Measurements from ENCODE around the gene GABBR2. TPM values are rescaled to one million over a fixed set of nuclear protein-coding genes. Genes with fewer than 3 reads are reported as not detected.

GABBR2 gene
- total RNA-seq, 2 donors from 2014 or later, result not detected

DNA sequence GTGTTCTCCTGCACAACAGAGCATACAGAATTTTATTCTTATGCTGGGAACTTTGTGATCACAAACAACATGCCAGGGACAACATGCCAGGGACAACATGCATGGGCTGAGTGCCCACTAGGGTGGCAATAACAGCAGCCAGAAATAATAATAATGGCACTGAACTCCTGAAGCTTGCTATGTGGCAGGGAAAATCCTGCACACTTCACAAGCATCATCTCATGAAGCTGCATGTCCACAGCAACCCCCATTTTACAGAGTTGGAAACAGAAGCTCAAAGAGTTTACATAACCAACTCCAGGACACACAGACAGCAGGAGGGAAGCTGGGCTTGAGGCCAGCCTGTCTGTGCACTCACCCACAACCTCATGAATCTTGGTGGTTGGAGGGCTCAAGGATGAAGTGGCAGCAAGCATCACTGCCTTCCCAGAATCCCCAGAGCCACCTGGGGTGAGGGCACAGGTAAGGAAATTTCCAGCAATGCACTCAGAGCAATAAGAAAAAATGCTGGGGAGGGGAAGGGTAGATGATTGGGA, 111.4 kb downstream of the GABBR2 start:
- Histone ChIP-seq H3K27me3 (no peaks in the 10 kb centered on the region), H3K36me3 (replicated peaks in 1 of 2; ENCODE audit: insufficient read depth in 1 of 2, low read depth in 2 of 2) (no peaks in the 10 kb centered on the region), H3K4me1 (no peaks in the 10 kb centered on the region), H3K4me3 (no peak overlapping the region), H3K9me3 (no peaks in the 10 kb centered on the region), H3K27ac (no peak overlapping the region)
- ATAC-seq, result no peak
- TF ChIP-seq POLR2A (IDR thresholded peaks at IDR 0.05), result no peak
- TF ChIP-seq, protein P1, sequence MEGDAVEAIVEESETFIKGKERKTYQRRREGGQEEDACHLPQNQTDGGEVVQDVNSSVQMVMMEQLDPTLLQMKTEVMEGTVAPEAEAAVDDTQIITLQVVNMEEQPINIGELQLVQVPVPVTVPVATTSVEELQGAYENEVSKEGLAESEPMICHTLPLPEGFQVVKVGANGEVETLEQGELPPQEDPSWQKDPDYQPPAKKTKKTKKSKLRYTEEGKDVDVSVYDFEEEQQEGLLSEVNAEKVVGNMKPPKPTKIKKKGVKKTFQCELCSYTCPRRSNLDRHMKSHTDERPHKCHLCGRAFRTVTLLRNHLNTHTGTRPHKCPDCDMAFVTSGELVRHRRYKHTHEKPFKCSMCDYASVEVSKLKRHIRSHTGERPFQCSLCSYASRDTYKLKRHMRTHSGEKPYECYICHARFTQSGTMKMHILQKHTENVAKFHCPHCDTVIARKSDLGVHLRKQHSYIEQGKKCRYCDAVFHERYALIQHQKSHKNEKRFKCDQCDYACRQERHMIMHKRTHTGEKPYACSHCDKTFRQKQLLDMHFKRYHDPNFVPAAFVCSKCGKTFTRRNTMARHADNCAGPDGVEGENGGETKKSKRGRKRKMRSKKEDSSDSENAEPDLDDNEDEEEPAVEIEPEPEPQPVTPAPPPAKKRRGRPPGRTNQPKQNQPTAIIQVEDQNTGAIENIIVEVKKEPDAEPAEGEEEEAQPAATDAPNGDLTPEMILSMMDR (IDR thresholded peaks at IDR 0.05), result no peak
- intact Hi-C loops (cut with DNase I), result no loop called here
- DNase-seq, result no peak

GRCh38 chr9:98596486-98596885, 112.2 kb downstream of the GABBR2 start:
- 83 to 88% methylated on average over 7 of the region's 7 CpGs for whole genome bisulfite sequencing, 2 donors
- no peak for DNase-seq
- H3K4me1 ChIP-seq, result no peaks in the 10 kb centered on the region
- H3K4me3 ChIP-seq, result no peak overlapping the region
- no peak overlapping the region for H3K27ac ChIP-seq
- TF ChIP-seq POLR2A (IDR thresholded peaks at IDR 0.05), result no peak
- TF ChIP-seq, protein P1 (IDR thresholded peaks at IDR 0.05), result no peak
- ATAC-seq, result no peak
- no peaks in the 10 kb centered on the region for H3K9me3 ChIP-seq
- intact Hi-C loops (cut with DNase I), result no loop called here
- no peaks in the 10 kb centered on the region for H3K27me3 ChIP-seq
- H3K36me3 ChIP-seq (replicated peaks in 1 of 2; ENCODE audit: insufficient read depth in 1 of 2, low read depth in 2 of 2), result no peaks in the 10 kb centered on the region

DNA sequence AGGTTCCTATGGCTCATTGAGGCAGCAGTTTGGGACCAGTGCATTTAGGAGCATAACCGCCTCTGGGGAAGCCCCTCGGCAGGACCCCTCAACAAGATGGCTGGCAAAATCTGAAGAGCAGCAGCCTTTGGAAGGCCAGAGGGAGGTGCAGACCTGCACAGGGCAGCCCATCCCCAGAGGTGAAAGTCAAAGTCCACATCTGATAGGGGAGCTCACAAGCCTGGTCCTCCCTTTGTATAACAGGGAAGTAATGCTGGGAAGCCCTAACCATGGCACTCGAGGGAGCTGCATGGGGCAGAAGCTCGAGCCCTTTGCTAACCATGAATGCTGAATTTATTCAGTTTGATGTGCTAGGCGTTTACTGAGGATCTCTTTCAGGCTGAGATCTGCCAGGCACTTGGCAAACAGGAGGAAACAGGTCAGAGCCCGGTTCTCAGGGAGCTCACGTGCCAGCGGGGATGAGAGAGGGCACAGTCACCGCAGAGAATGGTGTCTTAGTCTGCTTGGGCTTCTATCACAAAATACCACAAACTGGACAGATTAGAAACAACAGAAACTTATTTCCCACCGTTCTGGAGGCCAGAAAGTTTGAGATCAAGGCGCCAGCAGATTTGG, 114.1 kb downstream of the GABBR2 start:
- intact Hi-C loops (cut with DNase I), result no loop called here
- Histone ChIP-seq H3K36me3 (replicated peaks in 1 of 2; ENCODE audit: insufficient read depth in 1 of 2, low read depth in 2 of 2) (no peaks in the 10 kb centered on the region), H3K4me3 (no peak overlapping the region), H3K27me3 (no peaks in the 10 kb centered on the region), H3K27ac (no peak overlapping the region), H3K9me3 (no peaks in the 10 kb centered on the region), H3K4me1 (no peaks in the 10 kb centered on the region)
- no peak for DNase-seq
- ATAC-seq, result no peak
- 79 to 80% methylated on average over 8 to 11 of the region's 11 CpGs for WGBS, 2 donors
- no peak for TF ChIP-seq POLR2A (IDR thresholded peaks at IDR 0.05)
- TF ChIP-seq, protein P1 (IDR thresholded peaks at IDR 0.05), result no peak

GRCh38 chr9:98593354-98594253, 115.1 kb downstream of the GABBR2 start:
- Histone ChIP-seq H3K27ac (no peak overlapping the region), H3K9me3 (no peaks in the 10 kb centered on the region), H3K4me1 (no peaks in the 10 kb centered on the region), H3K36me3 (replicated peaks in 1 of 2; ENCODE audit: insufficient read depth in 1 of 2, low read depth in 2 of 2) (no peaks in the 10 kb centered on the region), H3K4me3 (no peak overlapping the region), H3K27me3 (no peaks in the 10 kb centered on the region)
- WGBS, 2 donors, result 71 to 85% methylated on average over 13 to 15 of the region's 15 CpGs
- no peak for TF ChIP-seq POLR2A (IDR thresholded peaks at IDR 0.05)
- TF ChIP-seq, protein P1 (IDR thresholded peaks at IDR 0.05), result no peak
- DNase-seq (no peak), ATAC-seq (no peak)
- intact Hi-C loops (cut with DNase I), result no loop called here
